Astrocyte (in vitro differentiated cells and primary cell): ENCODE measurements around the gene OR5B21. TPM values are rescaled to one million over a fixed set of nuclear protein-coding genes. Genes with fewer than 3 reads are reported as not detected.

Experiments used
- DNase-seq: peaks from one replicate; pipeline ENCODE4 v3.0.0-alpha.2; 2010; ENCODE audit warnings: low read depth
- FAIRE-seq: peaks from 2 replicates; lab custom pipeline; 2011; peaks lifted over from hg19 to GRCh38; lab: Jason Lieb, UNC
- H2AFZ ChIP-seq: 2 replicates; pipeline ENCODE4 v1.6.0; 2012; ENCODE audit warnings: low read depth, low read length, inconsistent platforms
- H3K27ac ChIP-seq: 2 replicates; pipeline ENCODE4 v1.5.1; 2011; ENCODE audit warnings: low read depth, low read length, inconsistent platforms
- H3K27me3 ChIP-seq: 2 replicates; pipeline ENCODE4 v1.6.0; 2011; ENCODE audit warnings: low read length, inconsistent platforms; ENCODE audit not compliant: insufficient read depth
- H3K36me3 ChIP-seq: 2 replicates; pipeline ENCODE4 v1.5.1; 2011; ENCODE audit warnings: low read length, inconsistent platforms; ENCODE audit not compliant: insufficient read depth
- H3K4me1 ChIP-seq: 2 replicates; pipeline ENCODE4 v1.5.1; 2011; ENCODE audit warnings: low read length, inconsistent platforms; ENCODE audit not compliant: insufficient read depth
- H3K4me2 ChIP-seq: 2 replicates; pipeline ENCODE4 v1.6.0; 2012; ENCODE audit warnings: low read length, inconsistent platforms
- H3K4me3 ChIP-seq: 2 replicates; pipeline ENCODE4 v1.5.1; 2011; ENCODE audit warnings: low read depth, mild to moderate bottlenecking, low read length, inconsistent platforms; ENCODE audit not compliant: insufficient read depth
- H3K79me2 ChIP-seq: 2 replicates; pipeline ENCODE4 v1.6.0; 2012; ENCODE audit warnings: mild to moderate bottlenecking, low read length, inconsistent platforms; ENCODE audit not compliant: insufficient read depth
- H3K9ac ChIP-seq: 2 replicates; pipeline ENCODE4 v1.6.0; 2012; ENCODE audit warnings: mild to moderate bottlenecking, low read length, inconsistent platforms
- H3K9me3 ChIP-seq: 2 replicates; pipeline ENCODE4 v1.5.1; 2012; ENCODE audit warnings: low read depth, mild to moderate bottlenecking, low read length, inconsistent platforms; ENCODE audit not compliant: insufficient read depth
- H4K20me1 ChIP-seq: 2 replicates; pipeline ENCODE4 v1.6.0; 2012; ENCODE audit warnings: low read length, inconsistent platforms; ENCODE audit not compliant: insufficient read depth
- H3K27ac Mint-ChIP-seq: one replicate; pipeline ENCODE4 v1.8.0; 2021; ENCODE audit warnings: mild to moderate bottlenecking, mixed read lengths; ENCODE audit not compliant: unreplicated experiment
- H3K27me3 Mint-ChIP-seq: one replicate; pipeline ENCODE4 v1.8.0; 2021; ENCODE audit warnings: low read depth, mixed read lengths; ENCODE audit not compliant: unreplicated experiment
- H3K36me3 Mint-ChIP-seq: one replicate; pipeline ENCODE4 v1.8.0; 2021; ENCODE audit warnings: low read depth, mixed read lengths; ENCODE audit not compliant: unreplicated experiment
- H3K4me1 Mint-ChIP-seq: one replicate; pipeline ENCODE4 v1.8.0; 2021; ENCODE audit warnings: low read depth, mixed read lengths; ENCODE audit not compliant: unreplicated experiment
- H3K4me3 Mint-ChIP-seq: one replicate; pipeline ENCODE4 v1.8.0; 2021; ENCODE audit warnings: mild to moderate bottlenecking, moderate library complexity, mixed read lengths; ENCODE audit not compliant: unreplicated experiment
- H3K9me3 Mint-ChIP-seq: one replicate; pipeline ENCODE4 v1.8.0; 2021; ENCODE audit warnings: mild to moderate bottlenecking, mixed read lengths; ENCODE audit not compliant: unreplicated experiment
- CTCF ChIP-seq: IDR thresholded peaks from 2 replicates; pipeline ENCODE4 v1.5.1; 2011; ENCODE audit warnings: low read depth, mild to moderate bottlenecking, inconsistent platforms, low read length, moderate library complexity; ENCODE audit not compliant: insufficient read depth
- EZH2 ChIP-seq: IDR thresholded peaks from 2 replicates; pipeline ENCODE4 v1.6.1; 2012; ENCODE audit warnings: mild to moderate bottlenecking, low read length, inconsistent platforms; ENCODE audit not compliant: insufficient read depth
- total RNA-seq: library from RNA; stranded (reverse); gene quantifications from 2 replicates; pipeline ENCODE4 v1.2.1, GENCODE V29; 2021

OR5B21 gene
- total RNA-seq, 1 donor from 2014 or later = not detected

GRCh38 chr11:58498464-58498863, 9.4 kb downstream of the OR5B21 start:
- Mint-ChIP-seq H3K27ac (no peak overlapping the region), H3K36me3 (no peaks in the 10 kb centered on the region), H3K9me3 (no peaks in the 10 kb centered on the region), H3K4me1 (peaks cover 10% of the 10 kb centered on the region), H3K4me3 (no peak overlapping the region), H3K27me3 (no peaks in the 10 kb centered on the region)
- Histone ChIP-seq H4K20me1 (no peaks in the 10 kb centered on the region), H3K9me3 (no peaks in the 10 kb centered on the region), H3K4me2 (no peak overlapping the region), H2AFZ (peak overlapping the region; percentile 18), H3K4me3 (no peak overlapping the region), H3K27ac (no peak overlapping the region), H3K9ac (no peak overlapping the region), H3K27me3 (no peaks in the 10 kb centered on the region), H3K79me2 (no peaks in the 10 kb centered on the region), H3K4me1 (no peaks in the 10 kb centered on the region), H3K36me3 (no peaks in the 10 kb centered on the region)
- no peak for FAIRE-seq
- DNase-seq = no peak
- TF ChIP-seq EZH2 (no peak), CTCF (no peak)

DNA sequence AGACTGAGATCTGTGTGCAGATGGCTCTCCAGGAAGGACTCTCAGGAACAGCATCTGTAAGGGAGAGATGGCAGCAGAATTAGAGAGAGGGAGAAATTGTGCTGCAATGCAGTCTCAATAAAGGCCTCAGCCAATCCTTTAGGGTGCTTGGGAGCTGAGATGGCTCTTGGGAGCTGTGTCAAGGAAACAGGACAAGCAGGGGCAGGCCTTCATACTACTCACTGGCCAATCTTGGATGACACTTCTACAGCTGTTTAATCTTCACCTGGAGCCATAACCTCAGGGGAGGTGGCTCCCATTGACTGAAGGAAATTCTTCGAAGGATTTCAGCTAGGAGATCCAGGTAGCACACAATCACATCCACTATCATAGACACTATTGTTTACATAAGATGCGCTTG, 10.0 kb downstream of the OR5B21 start:
- Mint-ChIP-seq H3K27me3 (no peaks in the 10 kb centered on the region), H3K9me3 (no peaks in the 10 kb centered on the region), H3K4me3 (no peak overlapping the region), H3K4me1 (peaks cover 5% of the 10 kb centered on the region), H3K27ac (no peak overlapping the region), H3K36me3 (no peaks in the 10 kb centered on the region)
- no peak overlapping the region for H3K4me2 ChIP-seq
- H3K4me1 ChIP-seq = no peaks in the 10 kb centered on the region
- no peaks in the 10 kb centered on the region for H3K9me3 ChIP-seq
- H3K36me3 ChIP-seq = no peaks in the 10 kb centered on the region
- TF ChIP-seq CTCF (no peak), EZH2 (no peak)
- no peak overlapping the region for H3K9ac ChIP-seq
- FAIRE-seq (no peak), DNase-seq (no peak)
- no peak overlapping the region for H3K27ac ChIP-seq
- H4K20me1 ChIP-seq = no peaks in the 10 kb centered on the region
- no peak overlapping the region for H2AFZ ChIP-seq
- H3K4me3 ChIP-seq = no peak overlapping the region
- no peaks in the 10 kb centered on the region for H3K79me2 ChIP-seq
- H3K27me3 ChIP-seq = no peaks in the 10 kb centered on the region

GRCh38 chr11:58495906-58496305, 12.0 kb downstream of the OR5B21 start:
- Histone ChIP-seq H3K36me3 (no peaks in the 10 kb centered on the region), H3K79me2 (no peaks in the 10 kb centered on the region), H3K27ac (no peak overlapping the region), H3K4me2 (no peak overlapping the region), H4K20me1 (no peaks in the 10 kb centered on the region), H3K4me3 (no peak overlapping the region), H3K9me3 (no peaks in the 10 kb centered on the region), H2AFZ (no peak overlapping the region), H3K4me1 (no peaks in the 10 kb centered on the region), H3K27me3 (no peaks in the 10 kb centered on the region), H3K9ac (no peak overlapping the region)
- DNase-seq = no peak
- no peaks in the 10 kb centered on the region for H3K9me3 Mint-ChIP-seq
- H3K4me1 Mint-ChIP-seq = peaks cover 3% of the 10 kb centered on the region
- no peaks in the 10 kb centered on the region for H3K27me3 Mint-ChIP-seq
- no peak overlapping the region for H3K27ac Mint-ChIP-seq
- H3K4me3 Mint-ChIP-seq = no peak overlapping the region
- no peak for FAIRE-seq
- no peaks in the 10 kb centered on the region for H3K36me3 Mint-ChIP-seq
- TF ChIP-seq EZH2 = no peak
- no peak for TF ChIP-seq CTCF
